IMR-90 (cell line): ENCODE data around the gene CDKN3. TPM values are rescaled to one million over a fixed set of nuclear protein-coding genes. Genes with fewer than 3 reads are reported as not detected.
"Not testable (repeated sequence)": the region's sequence is repeated elsewhere in the genome, so short reads cannot be mapped to it uniquely, and the experiment has no call there.

Experiments
- ATAC-seq: fragments of 200-7000 bp; cut with Tn5 transposase; 2 replicates; pipeline ENCODE4 v1.9.1; 2020; ENCODE audit warnings: low read depth, mild to moderate bottlenecking, moderate library complexity
- BruUV-seq: library from RNA; stranded (reverse); fragments of 400-500 nt; replicated peaks from 2 replicates; lab custom pipeline; 2021; lab: Mats Ljungman, UMichigan
- CTCF ChIA-PET: fragments of 300-600 bp; formaldehyde crosslinking; extraction: SDS; loops from one replicate; lab custom pipeline; 2021; ENCODE audit warnings: antibody characterized with exemption; lab: Yijun Ruan, JAX
- POLR2A ChIA-PET: fragments of 300-600 bp; sonication (Branson Sonifier 250); formaldehyde crosslinking; loops from one replicate; lab custom pipeline; 2022; ENCODE audit warnings: antibody characterized with exemption; ENCODE audit not compliant: unreplicated experiment; lab: Charles Lee
- DNase-seq: peaks from one replicate; pipeline ENCODE4 v3.0.0; 2013
- H2AFZ ChIP-seq: replicated peaks from 2 replicates; pipeline ENCODE3; 2013; ENCODE audit warnings: low read length, mild to moderate bottlenecking; ENCODE audit not compliant: poor library complexity
- H2AK5ac ChIP-seq: 2 replicates; pipeline ENCODE4 v1.6.1; 2013; ENCODE audit warnings: low read depth, low read length, inconsistent platforms
- H2AK9ac ChIP-seq: replicated peaks from 2 replicates; pipeline ENCODE3; 2013; ENCODE audit warnings: mild to moderate bottlenecking, low read depth, low read length, moderate library complexity; ENCODE audit not compliant: poor library complexity
- H2BK120ac ChIP-seq: 2 replicates; pipeline ENCODE4 v1.6.1; 2013; ENCODE audit warnings: low read depth, low read length, inconsistent platforms
- H2BK15ac ChIP-seq: 3 replicates; pipeline ENCODE4 v1.6.1; 2013; ENCODE audit warnings: low read depth, low read length, inconsistent platforms
- H2BK20ac ChIP-seq: 2 replicates; pipeline ENCODE4 v1.6.1; 2013; ENCODE audit warnings: low read depth, mild to moderate bottlenecking, inconsistent platforms, low read length, moderate library complexity
- H2BK5ac ChIP-seq: 2 replicates; pipeline ENCODE4 v1.6.1; 2013; ENCODE audit warnings: mild to moderate bottlenecking, low read depth, low read length, inconsistent platforms; ENCODE audit not compliant: poor library complexity, severe bottlenecking
- H3K14ac ChIP-seq: replicated peaks from 2 replicates; pipeline ENCODE4 v1.6.1; 2013; ENCODE audit warnings: low read depth, low read length, inconsistent platforms
- H3K18ac ChIP-seq: 2 replicates; pipeline ENCODE4 v1.6.1; 2013; ENCODE audit warnings: low read depth, low read length, control low read depth
- H3K23ac ChIP-seq: 2 replicates; pipeline ENCODE4 v1.6.1; 2013; ENCODE audit warnings: low read depth, low read length, inconsistent platforms
- H3K27ac ChIP-seq: 2 replicates; pipeline ENCODE4 v1.5.1; 2013; ENCODE audit warnings: mild to moderate bottlenecking, control low read depth, low read length; ENCODE audit not compliant: insufficient read depth
- H3K27me3 ChIP-seq: 2 replicates; pipeline ENCODE4 v1.6.1; 2013; ENCODE audit warnings: low read length; ENCODE audit not compliant: control insufficient read depth, insufficient read depth
- H3K36me3 ChIP-seq: 2 replicates; pipeline ENCODE4 v1.6.1; 2013; ENCODE audit warnings: low read length, mixed read lengths; ENCODE audit not compliant: control insufficient read depth, insufficient read depth
- H3K4ac ChIP-seq: 2 replicates; pipeline ENCODE4 v1.6.1; 2013; ENCODE audit warnings: low read depth, low read length, inconsistent platforms
- H3K4me1 ChIP-seq: 2 replicates; pipeline ENCODE4 v1.6.1; 2013; ENCODE audit warnings: low read length, mixed read lengths; ENCODE audit not compliant: control insufficient read depth, insufficient read depth
- H3K4me2 ChIP-seq: 2 replicates; pipeline ENCODE4 v1.6.1; 2013; ENCODE audit warnings: low read depth, mild to moderate bottlenecking, control low read depth, low read length, moderate library complexity
- H3K4me3 ChIP-seq: 2 replicates; pipeline ENCODE4 v1.5.1; 2013; ENCODE audit warnings: low read depth, mild to moderate bottlenecking, control low read depth, low read length, moderate library complexity; ENCODE audit not compliant: insufficient read depth
- H3K56ac ChIP-seq: 2 replicates; pipeline ENCODE4 v1.6.1; 2013; ENCODE audit warnings: low read length, inconsistent platforms; ENCODE audit not compliant: insufficient read depth; ENCODE audit errors: extremely low read depth
- H3K79me1 ChIP-seq, 2 experiments: 2 replicates each; pipeline ENCODE4 v1.6.1; 2013; ENCODE audit warnings: low read length in 2 of 2, inconsistent platforms in 1 of 2, low read depth in 1 of 2
- H3K9ac ChIP-seq: 2 replicates; pipeline ENCODE4 v1.6.1; 2013; ENCODE audit warnings: low read depth, low read length, control low read depth
- H3K9me1 ChIP-seq: 2 replicates; pipeline ENCODE4 v1.6.1; 2013; ENCODE audit warnings: low read length, inconsistent platforms; ENCODE audit not compliant: insufficient read depth
- H3K9me3 ChIP-seq: 2 replicates; pipeline ENCODE4 v1.6.1; 2013; ENCODE audit warnings: low read length; ENCODE audit not compliant: control insufficient read depth, insufficient read depth
- H4K20me1 ChIP-seq: 2 replicates; pipeline ENCODE4 v1.6.1; 2013; ENCODE audit warnings: low read length, inconsistent platforms; ENCODE audit not compliant: insufficient read depth
- H4K5ac ChIP-seq: 2 replicates; pipeline ENCODE4 v1.6.1; 2013; ENCODE audit warnings: mild to moderate bottlenecking, low read depth, low read length, control low read depth
- H4K8ac ChIP-seq, 2 experiments: 2 replicates each; pipeline ENCODE4 v1.6.1; 2013; ENCODE audit warnings: low read depth in 2 of 2, low read length in 2 of 2, control low read depth in 1 of 2, inconsistent platforms in 1 of 2
- H4K91ac ChIP-seq: 2 replicates; pipeline ENCODE4 v1.6.1; 2013; ENCODE audit warnings: low read depth, low read length, inconsistent platforms; ENCODE audit not compliant: insufficient read depth
- CHD1 ChIP-seq: IDR thresholded peaks from 2 replicates; pipeline ENCODE4 v1.6.1; 2012; ENCODE audit warnings: low read depth, low read length, improper control_type of control experiment
- MXI1 ChIP-seq: IDR thresholded peaks from 2 replicates; pipeline ENCODE4 v1.6.1; 2012; ENCODE audit warnings: low read depth, mild to moderate bottlenecking, low read length, moderate library complexity, borderline replicate concordance
- NFE2L2 ChIP-seq: fragments of 150-350 bp; IDR thresholded peaks from 2 replicates; pipeline ENCODE4 v1.6.1; 2016; ENCODE audit warnings: low read depth, mild to moderate bottlenecking, low read length
- POLR2A ChIP-seq: IDR thresholded peaks from 2 replicates; pipeline ENCODE4 v1.6.1; 2012; ENCODE audit warnings: mild to moderate bottlenecking, low read depth, low read length
- SMC3 ChIP-seq: fragments of 150-350 bp; IDR thresholded peaks from 2 replicates; pipeline ENCODE4 v1.6.1; 2016; ENCODE audit warnings: low read depth, mild to moderate bottlenecking, antibody characterized with exemption, low read length, moderate library complexity
- WGBS, 2 experiments: methylation state at CpG; one replicate each; pipeline versions ENCODE4 v1.1.5 to v1.1.7; 2013; ENCODE audit warnings: missing lambda C conversion rate in 2 of 2; ENCODE audit not compliant: insufficient read length in 1 of 2; ENCODE audit errors: extremely low coverage in 2 of 2; 5-methylcytosine and 5-hydroxymethylcytosine counted together
- dilution Hi-C: fragments of 300-500 bp; cut with HindIII; formaldehyde crosslinking; loops from one replicate; pipeline ENCODE4 v1.14.3; 2018; ENCODE audit warnings: low sequenced_read_pairs; ENCODE audit not compliant: unreplicated experiment
- in situ Hi-C: fragments of 300-500 bp; cut with MboI; formaldehyde crosslinking; loops from 3 replicates; pipeline ENCODE4 v1.14.3; 2019; ENCODE audit warnings: low sequenced_read_pairs, inconsistent platforms, mixed read lengths
- intact Hi-C: fragments of 100-400 bp; cut with micrococcal nuclease; formaldehyde crosslinking; loops from 2 replicates; pipeline ENCODE4 v1.10.0; 2022
- polyA plus RNA-seq, 3 experiments: library from polyadenylated mRNA; depleted of rRNA; stranded (reverse); fragments of >200 nt; gene quantifications; 2 replicates each; pipeline ENCODE4 v1.2.3, GENCODE V29; 2012; ENCODE audit warnings: low replicate concordance in 1 of 3
- total RNA-seq: library from RNA; depleted of rRNA; stranded (reverse); fragments of >200 nt; gene quantifications from 2 replicates; pipeline ENCODE4 v1.2.3, GENCODE V29; 2012

CDKN3 gene
- total and polyA plus RNA-seq, 2 of the 4 experiments (the other 2 are of a cell fraction): 38.9 to 48.9 TPM

DNA sequence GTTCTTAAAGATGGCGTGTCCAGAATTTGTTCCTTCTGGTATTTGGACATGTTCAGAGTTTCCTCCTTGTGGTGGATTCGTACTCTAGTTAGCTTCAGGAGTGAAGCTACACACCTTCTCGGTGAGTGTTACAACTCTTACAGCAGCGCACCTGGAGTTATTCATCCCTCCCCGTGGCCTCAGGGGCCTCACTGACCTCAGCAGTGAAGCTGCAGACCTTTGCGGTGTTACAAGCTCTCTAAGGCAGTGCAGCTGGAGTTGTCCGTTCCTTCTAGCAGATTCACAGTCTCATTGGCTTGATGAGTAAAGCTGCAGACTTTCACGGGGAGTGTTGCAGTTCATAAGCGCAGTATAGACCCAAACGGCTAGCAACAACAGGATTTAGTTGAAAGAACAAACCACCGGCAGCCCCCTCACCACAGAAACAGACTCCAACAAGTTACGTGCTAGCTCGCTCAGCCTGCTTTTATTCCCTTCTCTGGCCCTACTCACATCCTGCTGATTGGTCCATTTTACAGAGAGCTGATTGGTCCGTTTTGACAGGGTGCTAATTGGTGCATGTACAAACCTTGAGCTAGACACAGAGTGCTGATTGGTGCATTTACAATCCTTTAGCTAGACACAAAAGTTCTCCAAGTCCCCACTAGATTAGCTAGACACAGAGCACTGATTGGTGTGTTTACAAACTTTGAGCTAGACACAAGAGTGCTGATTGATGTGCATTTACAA is 4.5 kb upstream of the CDKN3 start:
- Histone ChIP-seq H3K56ac (no peak overlapping the region), H2AFZ (no peak overlapping the region), H3K79me1 (peaks cover 0 to 5% of the 10 kb centered on the region in 2 experiments; a peak in 2 of 4 replicates), H3K4me3 (no peak overlapping the region), H2AK9ac (no peak overlapping the region), H2BK20ac (no peak overlapping the region), H3K9me1 (no peaks in the 10 kb centered on the region), H4K5ac (no peak overlapping the region), H4K20me1 (no peaks in the 10 kb centered on the region), H3K4ac (no peak overlapping the region), H3K27me3 (peaks cover 12% of the 10 kb centered on the region), H3K36me3 (no peaks in the 10 kb centered on the region), H3K9ac (no peak overlapping the region), H2BK120ac (no peak overlapping the region), H3K14ac (no peak overlapping the region), H3K4me2 (no peak overlapping the region), H3K27ac (no peak overlapping the region), H3K18ac (no peak overlapping the region), H3K23ac (no peak overlapping the region), H2AK5ac (no peak overlapping the region), H4K8ac (no peak overlapping the region), H2BK15ac (no peak overlapping the region), H2BK5ac (no peak overlapping the region), H3K4me1 (peaks cover under 1% of the 10 kb centered on the region; the same call in 1 of the 2 replicates), H3K9me3 (no peaks in the 10 kb centered on the region), H4K91ac (no peak overlapping the region)
- DNase-seq (no peak), ATAC-seq (no peak)
- intact Hi-C loops: no loop called here
- dilution Hi-C loops: no loop called here
- no peak for TF ChIP-seq SMC3
- no peak for TF ChIP-seq POLR2A
- TF ChIP-seq CHD1: no peak
- no peak for TF ChIP-seq MXI1
- TF ChIP-seq NFE2L2: no peak
- CTCF ChIA-PET: no interaction called here
- BruUV-seq: no TSS peak
- POLR2A ChIA-PET: no interaction called here
- in situ Hi-C loops: no loop called here
- 88% methylated on average over 6 of the region's 14 CpGs; no CpG with 5 or more reads in 1 of the 2 experiments for WGBS, 2 experiments

DNA sequence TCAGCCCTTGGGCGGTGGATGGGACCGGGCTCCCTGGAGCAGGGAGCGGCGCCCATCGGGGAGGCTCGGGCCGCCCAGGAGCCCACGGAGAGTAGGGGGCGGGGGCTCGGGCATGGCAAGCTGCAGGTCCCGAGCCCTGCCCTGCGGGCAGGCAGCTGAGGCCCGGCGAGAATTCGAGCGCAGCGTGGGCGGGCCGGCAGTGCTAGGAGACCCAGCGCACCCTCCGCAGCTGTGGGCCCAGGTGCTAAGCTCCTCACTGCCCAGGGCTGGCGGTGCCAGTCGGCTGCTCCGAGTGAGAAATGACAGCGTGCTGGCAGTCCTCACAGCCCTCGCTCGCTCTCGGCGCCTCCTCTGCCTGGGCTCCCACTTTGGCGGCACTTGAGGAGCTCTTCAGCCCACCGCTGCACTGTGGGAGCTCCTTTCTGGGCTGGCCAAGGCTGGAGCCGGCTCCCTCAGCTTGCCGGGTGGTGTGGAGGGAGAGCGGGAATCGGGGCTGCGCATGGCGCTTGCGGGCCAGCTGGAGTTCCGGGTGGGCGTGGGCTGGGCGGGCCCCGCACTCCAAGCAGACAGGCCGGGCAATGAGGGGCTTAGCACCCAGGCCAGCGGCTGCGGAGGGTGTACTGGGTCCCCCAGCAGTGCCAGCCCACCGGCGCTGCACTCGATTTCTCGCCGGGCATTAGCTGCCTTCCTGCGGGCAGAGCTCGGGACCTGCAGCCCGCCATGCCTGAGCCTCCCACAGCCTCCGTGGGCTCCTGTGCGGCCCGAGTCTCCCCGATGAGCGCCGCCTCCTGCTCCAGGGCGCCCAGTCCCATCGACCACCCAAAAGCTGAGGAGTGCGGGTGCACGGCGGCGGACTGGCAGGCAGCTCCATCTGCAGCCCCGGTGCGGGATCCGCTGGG is 3.6 kb upstream of the CDKN3 start:
- H3K27ac ChIP-seq, H4K8ac ChIP-seq, H3K4me2 ChIP-seq, H3K9me1 ChIP-seq, H3K9me3 ChIP-seq, H2AK5ac ChIP-seq, H4K91ac ChIP-seq, H3K9ac ChIP-seq, H2BK5ac ChIP-seq, H3K4me3 ChIP-seq, POLR2A ChIA-PET, H3K18ac ChIP-seq, H3K4me1 ChIP-seq, H2AK9ac ChIP-seq, H3K14ac ChIP-seq, in situ Hi-C loops, CTCF ChIA-PET, H4K5ac ChIP-seq, intact Hi-C loops, H2AFZ ChIP-seq, H3K4ac ChIP-seq, H3K23ac ChIP-seq, H2BK20ac ChIP-seq, DNase-seq, H2BK15ac ChIP-seq, H3K36me3 ChIP-seq, dilution Hi-C loops, ATAC-seq, H3K56ac ChIP-seq, BruUV-seq, H4K20me1 ChIP-seq, H2BK120ac ChIP-seq: not testable (repeated sequence)
- Histone ChIP-seq H3K79me1 (peaks cover 8 to 14% of the 10 kb centered on the region in 2 experiments; a peak in 3 of 4 replicates), H3K27me3 (peaks cover 11% of the 10 kb centered on the region)
- 87% methylated on average over 18 of the region's 68 CpGs; no CpG with 5 or more reads in 1 of the 2 experiments for WGBS, 2 experiments
